K562 treated with DMSO at 1 percent for 4 hours (cell line): ENCODE results near the gene ARGLU1. TPM values are rescaled to one million over a fixed set of nuclear protein-coding genes. Genes with fewer than 3 reads are reported as not detected.

Experiments
- total RNA-seq: library from RNA; unstranded; fragments of 300-600 nt; gene quantifications from 2 replicates; pipeline ENCODE4 v1.2.3, GENCODE V29; 2022; ENCODE audit not compliant: insufficient read depth

ARGLU1 gene
- 46.8 and 51.1 TPM in 2 replicates for total RNA-seq

GRCh38 chr13:106567474-106568298 is at the start of gene ARGLU1:
ARGLU1 (minus strand) TSS chr13:106568137; CDS start chr13:106567919, 218 bp downstream.

GRCh38 chr13:106535552-106536243 is 32.2 kb downstream of the ARGLU1 start, which contains the start of gene EFNB2:
EFNB2 (minus strand) TSS chr13:106535662; CDS start chr13:106534964, 698 bp downstream.

Other genes starting within 250 kb of the ARGLU1 start
- gene EFNB2, start 32.5 kb downstream of the ARGLU1 start, total RNA-seq, result 0.64 and 1.0 TPM in 2 replicates